Small intestine (tissue), 7 donors: ENCODE measurements around the gene TEAD4. TPM values are rescaled to one million over a fixed set of nuclear protein-coding genes. Genes with fewer than 3 reads are reported as not detected.

ENCODE experiments used
- DNase-seq, 2 donors: peaks; one replicate each; pipeline versions ENCODE4 v3.0.0 to v3.0.0-alpha.2; 2013
- FAIRE-seq: peaks from 2 replicates; lab custom pipeline; 2012; peaks lifted over from hg19 to GRCh38; lab: Jason Lieb, UNC
- H3K27ac ChIP-seq, 3 donors: one replicate each; pipeline ENCODE4 v1.5.1; 2013; ENCODE audit warnings: low read length in 2 of 3, mild to moderate bottlenecking in 2 of 3, control low read depth in 1 of 3, inconsistent platforms in 1 of 3, low read depth in 1 of 3, moderate library complexity in 1 of 3
- H3K27me3 ChIP-seq, 3 donors: one replicate each; pipeline ENCODE4 v1.6.1; 2013; ENCODE audit warnings: low read length in 3 of 3, inconsistent platforms in 1 of 3; ENCODE audit not compliant: control insufficient read depth in 3 of 3, insufficient read depth in 3 of 3
- H3K36me3 ChIP-seq, 3 donors: one replicate each; pipeline ENCODE4 v1.6.1; 2013; ENCODE audit warnings: low read length in 3 of 3, inconsistent platforms in 1 of 3, low read depth in 1 of 3, mild to moderate bottlenecking in 1 of 3, moderate library complexity in 1 of 3; ENCODE audit not compliant: control insufficient read depth in 3 of 3, insufficient read depth in 2 of 3
- H3K4me1 ChIP-seq, 3 donors: one replicate each; pipeline ENCODE4 v1.6.1; 2013; ENCODE audit warnings: low read length in 2 of 3, inconsistent platforms in 1 of 3, low read depth in 1 of 3, mild to moderate bottlenecking in 1 of 3, moderate library complexity in 1 of 3; ENCODE audit not compliant: control insufficient read depth in 3 of 3, insufficient read depth in 2 of 3
- H3K4me3 ChIP-seq, 3 donors: one replicate each; pipeline ENCODE4 v1.5.1; 2013; ENCODE audit warnings: low read length in 3 of 3, control low read depth in 1 of 3, inconsistent platforms in 1 of 3, low read depth in 1 of 3, mild to moderate bottlenecking in 1 of 3, moderate library complexity in 1 of 3
- H3K9me3 ChIP-seq, 2 donors: one replicate each; pipeline ENCODE4 v1.6.1; 2013; ENCODE audit warnings: low read depth in 1 of 2, low read length in 1 of 2; ENCODE audit not compliant: control insufficient read depth in 2 of 2, insufficient read depth in 1 of 2
- WGBS, 3 donors: extraction: QIAGEN DNeasy Blood & Tissue Kit; methylation state at CpG; one replicate each; pipeline ENCODE4 v1.1.7; 2013; 5-methylcytosine and 5-hydroxymethylcytosine counted together
- polyA plus RNA-seq, 4 donors: library from polyadenylated mRNA; stranded (reverse) in 3 of 4; unstranded in 1 of 4; fragments of 200-250 nt in 3 of 4; fragments of 120-200 nt in 1 of 4; gene quantifications; one replicate each; pipeline versions ENCODE4 v1.2.1 to v1.2.3, GENCODE V29; 2013
- donor health status: healthy with polysubstance abuse.
- donor health status: control.
- donor health status: control.
- donor health status: Bipolar disorder and iron deficiency.
- donor health status: healthy.

The TEAD4 gene
- polyA plus RNA-seq, 4 donors: 2.3 to 18.7 (median 10.3) TPM

- Histone ChIP-seq H3K9me3 (no peaks in the 10 kb centered on the region), H3K4me3 (no peak overlapping the region), H3K27me3 (no peaks in the 10 kb centered on the region), H3K36me3 (peaks cover 0 to 19% (median 0%) of the 10 kb centered on the region in 3 donors), H3K27ac (peak overlapping the region in 1 of 3 donors; percentile 85), H3K4me1 (no peaks in the 10 kb centered on the region)
- DNase-seq: no peak
- WGBS, 3 donors: 84 to 94% (median 89%) methylated on average over 13 to 16 of the region's 16 CpGs
- no peak for FAIRE-seq
Measured at GRCh38 chr12:3020399-3020798, 61.2 kb downstream of the TEAD4 start.

GRCh38 chr12:3020850-3021435 is 61.7 kb downstream of the TEAD4 start:
- FAIRE-seq (no peak), DNase-seq (peak; percentile 59 to 92)
- Histone ChIP-seq H3K9me3 (no peaks in the 10 kb centered on the region), H3K27ac (peak overlapping the region in 1 of 3 donors; percentile 86), H3K36me3 (peaks cover 0 to 19% (median 0%) of the 10 kb centered on the region in 3 donors), H3K4me1 (no peaks in the 10 kb centered on the region), H3K27me3 (no peaks in the 10 kb centered on the region), H3K4me3 (no peak overlapping the region)
- WGBS, 3 donors: 52 to 75% (median 54%) methylated on average over 13 of the region's 13 CpGs

GRCh38 chr12:3022411-3022810 is 63.2 kb downstream of the TEAD4 start:
- H3K9me3 ChIP-seq: no peaks in the 10 kb centered on the region
- 72 to 88% (median 83%) methylated on average over 8 to 9 of the region's 9 CpGs for WGBS, 3 donors
- H3K27me3 ChIP-seq: no peaks in the 10 kb centered on the region
- peaks cover 0 to 15% (median 0%) of the 10 kb centered on the region in 3 donors for H3K36me3 ChIP-seq
- FAIRE-seq (no peak), DNase-seq (peak; percentile 18 to 36)
- H3K4me1 ChIP-seq: no peaks in the 10 kb centered on the region
- peak overlapping the region in 1 of 3 donors; percentile 16 for H3K4me3 ChIP-seq
- peak overlapping the region in 2 of 3 donors; percentile 17 to 86 for H3K27ac ChIP-seq

GRCh38 chr12:3022961-3023360 is 63.8 kb downstream of the TEAD4 start:
- DNase-seq (peak; percentile 41 to 81), FAIRE-seq (no peak)
- WGBS, 3 donors: 46 to 80% (median 54%) methylated on average over 8 of the region's 8 CpGs
- Histone ChIP-seq H3K36me3 (peaks cover 0 to 14% (median 0%) of the 10 kb centered on the region in 3 donors), H3K4me3 (no peak overlapping the region), H3K27ac (peak overlapping the region in 2 of 3 donors; percentile 17 to 86), H3K9me3 (no peaks in the 10 kb centered on the region), H3K27me3 (no peaks in the 10 kb centered on the region), H3K4me1 (no peaks in the 10 kb centered on the region)

- no peak overlapping the region for H3K27ac ChIP-seq
- FAIRE-seq: no peak
- no peaks in the 10 kb centered on the region for H3K4me1 ChIP-seq
- H3K4me3 ChIP-seq: no peak overlapping the region
- H3K36me3 ChIP-seq: peaks cover 0 to 7% (median 2%) of the 10 kb centered on the region in 3 donors
- no peaks in the 10 kb centered on the region for H3K27me3 ChIP-seq
- WGBS, 3 donors: 73 to 80% (median 75%) methylated on average over 7 of the region's 7 CpGs
- DNase-seq: no peak
- H3K9me3 ChIP-seq: no peaks in the 10 kb centered on the region
Measured at GRCh38 chr12:3028108-3028507, 68.9 kb downstream of the TEAD4 start.

- no peak overlapping the region for H3K4me3 ChIP-seq
- WGBS, 3 donors: 88 to 91% (median 90%) methylated on average over 21 of the region's 21 CpGs
- H3K36me3 ChIP-seq: peaks cover 0 to 7% (median 2%) of the 10 kb centered on the region in 3 donors
- H3K27me3 ChIP-seq: no peaks in the 10 kb centered on the region
- no peaks in the 10 kb centered on the region for H3K4me1 ChIP-seq
- no peaks in the 10 kb centered on the region for H3K9me3 ChIP-seq
- FAIRE-seq (no peak), DNase-seq (no peak)
- no peak overlapping the region for H3K27ac ChIP-seq
Measured at GRCh38 chr12:3030821-3031429, 71.7 kb downstream of the TEAD4 start.

- H3K9me3 ChIP-seq: no peaks in the 10 kb centered on the region
- DNase-seq (no peak), FAIRE-seq (no peak)
- 74 to 90% (median 83%) methylated on average over 7 to 12 of the region's 12 CpGs for WGBS, 3 donors
- H3K27me3 ChIP-seq: no peaks in the 10 kb centered on the region
- no peak overlapping the region for H3K27ac ChIP-seq
- no peak overlapping the region for H3K4me3 ChIP-seq
- peaks cover 0 to 7% (median 2%) of the 10 kb centered on the region in 3 donors for H3K36me3 ChIP-seq
- H3K4me1 ChIP-seq: no peaks in the 10 kb centered on the region
Measured at GRCh38 chr12:3032161-3032560, 73.0 kb downstream of the TEAD4 start.

- H3K27ac ChIP-seq: no peak overlapping the region
- no peak overlapping the region for H3K4me3 ChIP-seq
- WGBS, 3 donors: 78 to 90% (median 86%) methylated on average over 27 of the region's 27 CpGs
- H3K27me3 ChIP-seq: no peaks in the 10 kb centered on the region
- DNase-seq: no peak
- H3K4me1 ChIP-seq: no peaks in the 10 kb centered on the region
- peaks cover 0 to 12% (median 2%) of the 10 kb centered on the region in 3 donors for H3K36me3 ChIP-seq
- FAIRE-seq: no peak
- H3K9me3 ChIP-seq: no peaks in the 10 kb centered on the region
Measured at GRCh38 chr12:3032770-3033538, 73.8 kb downstream of the TEAD4 start.
